GM18508 (cell line): ENCODE data around the gene IGFLR1.

Experiments
- ATAC-seq: cut with Tn5 transposase; IDR thresholded peaks from one replicate; pipeline ENCODE4 v1.9.1; 2021; ENCODE audit warnings: moderate number of reproducible peaks; ENCODE audit not compliant: insufficient read depth, unreplicated experiment

Gene IGFLR1

DNA sequence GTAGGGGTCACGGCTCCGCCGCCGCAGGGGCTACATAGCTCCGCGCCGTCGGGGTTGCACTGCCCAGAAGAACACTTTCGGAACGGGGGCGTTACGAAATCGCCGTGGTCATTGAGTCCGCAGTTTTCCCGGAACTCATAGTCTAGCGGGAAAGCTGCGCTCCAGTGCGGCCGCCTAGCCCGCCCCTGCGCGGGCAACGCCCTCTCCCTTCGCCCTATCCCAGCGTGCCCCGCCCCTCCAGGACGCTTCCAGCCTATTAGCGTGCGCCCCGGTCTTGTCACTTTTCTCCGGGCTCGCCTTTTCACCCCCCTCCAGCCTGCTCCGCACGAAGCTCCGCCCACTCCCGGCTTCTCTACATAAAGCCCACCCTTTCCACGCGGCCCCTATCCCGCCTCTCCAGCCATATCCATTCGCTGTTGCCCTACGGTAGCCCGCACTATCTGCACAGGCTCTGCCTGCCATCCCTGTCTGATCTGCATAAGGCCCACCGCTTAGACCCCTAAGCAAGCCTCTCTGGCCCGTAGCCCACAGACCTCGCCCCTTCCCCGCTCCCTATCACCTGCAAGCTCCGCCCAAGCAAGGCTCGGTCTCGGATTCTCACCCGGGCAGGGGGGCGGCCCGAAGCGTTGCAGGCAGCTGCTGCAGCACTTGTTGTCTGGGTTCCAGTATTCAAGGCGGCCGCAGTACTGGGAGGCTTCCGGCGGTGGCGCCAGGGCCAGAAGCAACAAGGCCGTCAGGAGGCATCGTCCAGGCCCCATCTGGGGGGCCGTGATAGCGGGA lies 1.6 kb downstream of the IGFLR1 start:
- ATAC-seq: no peak

DNA sequence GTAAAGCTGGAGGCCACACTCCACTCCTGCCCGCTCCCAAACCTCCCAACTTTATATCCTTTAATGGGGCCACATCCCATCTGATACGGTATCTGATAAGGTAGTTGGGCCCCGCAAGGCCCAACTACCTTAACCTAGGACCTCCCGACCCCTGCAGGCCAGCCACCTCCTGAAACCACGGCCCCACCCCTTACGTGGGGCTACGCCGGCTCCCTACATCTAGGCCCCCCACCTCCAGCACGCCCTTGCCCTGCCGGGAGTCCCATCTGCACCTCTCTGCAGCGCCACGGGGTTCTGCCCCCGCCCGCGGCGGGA lies 2.2 kb downstream of the IGFLR1 start:
- no peak for ATAC-seq

DNA sequence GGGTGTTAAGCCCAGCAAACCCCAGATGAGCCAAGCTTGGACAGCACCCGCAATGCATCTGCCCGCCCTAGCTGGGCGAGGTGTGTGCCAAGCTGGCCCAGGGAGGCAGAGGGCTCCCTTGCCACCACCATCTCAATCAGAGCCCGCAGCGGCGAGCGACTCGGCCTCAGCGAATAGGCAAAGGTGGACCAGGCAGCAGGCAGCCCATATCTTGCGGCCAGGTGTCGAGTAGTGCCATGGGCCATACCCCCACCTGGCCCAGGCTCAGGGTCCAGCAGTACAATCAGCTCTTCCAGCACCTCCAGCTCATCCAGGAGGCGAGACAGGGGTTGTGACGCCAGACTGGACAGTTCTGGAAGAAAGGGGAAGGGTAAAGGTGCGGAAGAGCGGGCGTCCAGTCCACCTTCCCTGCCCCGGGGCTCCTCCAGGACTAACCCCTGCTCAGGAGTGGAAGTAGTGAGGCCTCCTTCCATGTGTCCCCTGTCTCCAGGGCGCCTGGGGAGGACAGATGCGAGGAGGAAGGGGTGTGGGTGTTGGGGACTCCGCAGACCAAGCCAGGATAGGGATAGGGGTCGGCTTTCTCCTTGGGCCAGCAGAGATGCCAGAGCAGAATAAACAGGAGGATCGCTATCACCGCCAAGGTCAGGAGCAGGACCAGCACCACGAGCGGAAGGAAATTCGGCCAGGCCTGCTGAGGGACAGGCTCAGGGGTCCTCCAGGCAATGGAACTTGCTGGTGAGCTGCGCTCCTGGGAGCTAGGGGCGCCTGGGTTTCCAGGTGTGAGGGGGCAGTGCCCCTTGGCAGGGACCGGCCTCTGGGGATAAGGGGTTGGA lies 2.8 kb downstream of the IGFLR1 start:
- ATAC-seq: no peak

DNA sequence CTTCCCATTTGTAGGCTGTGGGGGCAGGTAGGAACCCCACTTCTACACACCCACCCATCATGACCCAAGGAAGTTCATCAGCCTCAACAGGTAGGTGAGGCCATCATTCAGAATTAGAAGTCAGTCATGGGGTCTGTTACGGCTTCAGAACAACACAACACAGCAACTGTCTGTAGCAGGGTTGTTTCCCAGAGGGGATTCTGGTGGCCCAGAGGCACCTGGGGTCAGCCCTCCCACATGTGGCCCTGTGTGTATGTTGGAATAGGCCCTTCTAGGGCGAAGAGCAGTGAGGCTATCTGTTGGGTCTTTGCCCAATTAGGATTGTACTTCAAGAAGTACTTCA lies 3.4 kb downstream of the IGFLR1 start:
- ATAC-seq: no peak

DNA sequence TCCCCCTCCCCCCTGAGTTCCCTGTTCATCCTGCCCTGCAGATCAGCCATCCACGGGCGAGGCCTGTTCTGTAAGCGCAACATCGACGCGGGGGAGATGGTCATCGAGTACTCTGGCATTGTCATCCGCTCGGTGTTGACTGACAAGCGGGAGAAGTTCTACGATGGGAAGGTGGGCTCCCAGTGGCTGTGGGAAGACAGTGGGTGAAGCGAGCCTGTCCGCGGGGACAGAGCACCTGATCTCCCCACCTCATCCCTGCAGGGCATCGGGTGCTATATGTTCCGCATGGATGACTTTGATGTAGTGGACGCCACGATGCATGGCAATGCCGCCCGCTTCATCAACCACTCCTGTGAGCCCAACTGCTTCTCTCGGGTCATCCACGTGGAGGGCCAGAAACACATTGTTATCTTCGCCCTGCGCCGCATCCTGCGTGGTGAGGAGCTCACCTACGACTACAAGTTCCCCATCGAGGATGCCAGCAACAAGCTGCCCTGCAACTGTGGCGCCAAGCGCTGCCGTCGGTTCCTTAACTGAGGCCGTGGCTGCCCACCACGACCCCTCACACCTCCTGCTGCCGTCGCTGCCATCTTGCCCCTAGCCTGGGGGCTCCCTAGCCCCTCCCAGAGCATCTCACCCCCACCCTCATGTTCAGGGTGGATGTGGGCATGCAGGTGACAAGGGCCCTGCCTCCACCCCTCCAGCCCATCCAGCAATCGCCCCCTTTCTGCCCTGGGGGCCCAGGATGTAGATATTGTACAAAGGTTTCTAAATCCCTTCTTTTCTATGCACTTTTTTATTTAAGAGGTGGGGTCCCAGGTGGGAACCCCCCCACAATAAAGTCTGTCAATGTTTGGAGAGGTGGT lies 4.0 kb downstream of the IGFLR1 start:
- ATAC-seq: no peak

DNA sequence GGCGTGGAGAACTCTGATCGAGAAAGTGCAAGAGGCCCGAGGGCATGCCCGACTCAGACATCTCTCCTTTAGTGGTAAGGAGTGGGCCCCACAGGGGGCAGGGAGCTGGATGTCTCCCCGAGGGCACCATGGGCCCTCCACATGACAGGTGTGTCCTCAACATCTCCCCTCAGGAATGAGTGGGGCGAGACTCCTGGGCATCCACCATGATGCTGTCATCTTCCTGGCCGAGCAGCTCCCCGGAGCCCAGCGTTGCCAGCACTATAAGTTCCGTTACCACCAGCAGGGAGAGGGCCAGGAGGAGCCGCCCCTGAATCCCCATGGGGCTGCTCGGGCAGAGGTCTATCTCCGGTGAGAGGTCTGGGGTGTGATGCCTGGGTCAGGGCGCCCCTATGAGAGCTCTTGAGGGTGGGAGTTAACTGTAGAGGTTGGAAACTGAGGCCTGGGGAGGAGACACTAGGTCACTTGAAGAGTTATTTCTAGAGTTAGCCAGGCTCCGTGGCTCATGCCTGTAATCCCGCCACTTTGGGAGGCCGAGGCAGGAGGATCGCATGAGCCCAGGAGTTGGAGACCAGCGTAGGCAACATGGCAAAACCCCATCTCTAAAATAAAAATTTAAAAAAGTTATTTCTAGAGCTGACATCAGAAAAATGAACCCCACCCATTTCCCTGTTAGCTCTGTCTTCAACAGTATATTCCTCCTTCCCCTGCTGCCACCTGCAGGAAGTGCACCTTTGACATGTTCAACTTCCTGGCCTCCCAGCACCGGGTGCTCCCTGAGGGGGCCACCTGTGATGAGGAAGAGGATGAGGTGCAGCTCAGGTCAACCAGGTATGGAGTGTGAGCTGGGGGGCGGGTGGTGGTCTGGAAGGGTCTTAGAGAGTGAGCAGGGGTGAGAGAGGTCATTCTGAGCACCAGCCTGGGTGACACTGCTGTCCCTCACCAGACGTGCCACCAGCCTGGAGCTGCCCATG lies 5.1 kb downstream of the IGFLR1 start:
- no peak for ATAC-seq

DNA sequence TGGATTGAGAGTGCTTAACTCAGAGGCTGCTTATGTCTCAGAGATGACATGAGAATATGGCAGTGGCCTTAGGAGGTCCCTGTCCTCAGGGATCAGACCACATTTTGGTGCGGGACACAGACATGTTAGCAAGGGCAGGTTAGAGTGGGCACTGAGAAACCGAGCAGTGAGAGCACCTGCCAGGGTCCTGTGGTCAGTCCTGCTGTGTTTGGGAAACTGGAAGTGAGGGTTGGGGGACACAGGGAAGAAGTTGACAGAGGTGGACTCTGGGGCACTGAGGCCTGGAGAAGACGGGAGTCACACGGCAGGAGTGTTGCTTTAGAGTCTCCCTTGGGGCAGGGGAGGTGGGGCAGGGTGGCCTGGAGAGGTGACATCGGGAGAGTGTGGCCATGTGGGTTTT lies 7.4 kb downstream of the IGFLR1 start:
- ATAC-seq: no peak

DNA sequence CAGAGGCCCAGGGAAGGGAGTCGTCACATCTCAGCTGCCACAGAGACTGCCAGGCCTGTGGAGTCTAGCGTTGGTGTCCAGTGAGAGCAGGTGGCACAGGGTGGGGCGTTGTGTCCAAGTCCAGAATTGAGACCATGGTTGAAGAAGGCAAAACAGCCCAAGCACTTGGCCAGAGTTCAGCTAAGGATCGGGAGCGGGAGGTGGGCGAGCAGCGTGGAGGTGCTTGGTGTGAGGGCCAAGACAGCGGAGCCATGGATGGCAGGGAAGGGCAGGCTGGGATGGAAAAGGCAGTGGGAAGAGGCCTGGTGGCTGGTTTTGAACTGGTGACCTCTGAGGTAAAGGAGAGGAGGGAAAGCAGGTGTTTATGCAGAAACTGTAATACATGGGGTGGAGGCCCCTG lies 8.0 kb downstream of the IGFLR1 start:
- ATAC-seq: no peak

DNA sequence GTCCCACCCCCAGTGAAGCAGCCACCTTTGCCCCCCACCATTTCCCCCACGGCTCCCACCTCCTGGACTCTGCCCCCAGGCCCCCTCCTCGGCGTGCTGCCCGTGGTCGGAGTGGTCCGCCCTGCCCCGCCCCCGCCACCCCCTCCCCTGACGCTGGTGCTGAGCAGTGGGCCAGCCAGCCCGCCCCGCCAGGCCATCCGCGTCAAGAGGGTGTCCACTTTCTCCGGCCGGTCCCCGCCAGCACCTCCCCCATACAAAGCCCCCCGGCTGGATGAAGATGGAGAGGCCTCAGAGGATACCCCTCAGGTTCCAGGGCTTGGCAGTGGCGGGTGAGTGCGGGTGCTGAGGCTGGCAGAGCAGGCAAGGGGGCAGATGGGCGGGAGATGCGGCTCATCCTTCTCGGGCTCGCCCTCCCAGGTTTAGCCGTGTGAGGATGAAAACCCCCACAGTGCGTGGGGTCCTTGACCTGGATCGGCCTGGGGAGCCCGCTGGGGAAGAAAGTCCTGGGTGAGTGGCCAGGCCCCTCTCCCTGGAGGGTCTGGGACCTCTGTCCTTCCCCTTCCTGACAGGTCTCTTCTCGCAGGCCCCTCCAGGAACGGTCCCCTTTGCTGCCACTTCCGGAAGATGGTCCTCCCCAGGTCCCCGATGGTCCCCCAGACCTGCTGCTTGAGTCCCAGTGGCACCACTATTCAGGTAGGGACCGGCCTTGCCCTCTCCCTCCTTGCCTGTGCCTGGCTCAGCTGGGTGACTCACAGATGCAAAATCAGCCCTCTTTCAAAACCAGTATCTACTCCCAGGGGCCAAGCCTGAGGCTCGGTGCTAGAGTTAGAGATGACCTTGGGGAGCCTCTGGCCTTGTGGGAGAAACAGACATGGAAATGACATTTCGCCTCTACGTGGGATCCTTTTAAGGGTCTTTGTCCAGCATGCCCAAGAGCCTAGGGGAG lies 8.8 kb downstream of the IGFLR1 start:
- no peak for ATAC-seq

DNA sequence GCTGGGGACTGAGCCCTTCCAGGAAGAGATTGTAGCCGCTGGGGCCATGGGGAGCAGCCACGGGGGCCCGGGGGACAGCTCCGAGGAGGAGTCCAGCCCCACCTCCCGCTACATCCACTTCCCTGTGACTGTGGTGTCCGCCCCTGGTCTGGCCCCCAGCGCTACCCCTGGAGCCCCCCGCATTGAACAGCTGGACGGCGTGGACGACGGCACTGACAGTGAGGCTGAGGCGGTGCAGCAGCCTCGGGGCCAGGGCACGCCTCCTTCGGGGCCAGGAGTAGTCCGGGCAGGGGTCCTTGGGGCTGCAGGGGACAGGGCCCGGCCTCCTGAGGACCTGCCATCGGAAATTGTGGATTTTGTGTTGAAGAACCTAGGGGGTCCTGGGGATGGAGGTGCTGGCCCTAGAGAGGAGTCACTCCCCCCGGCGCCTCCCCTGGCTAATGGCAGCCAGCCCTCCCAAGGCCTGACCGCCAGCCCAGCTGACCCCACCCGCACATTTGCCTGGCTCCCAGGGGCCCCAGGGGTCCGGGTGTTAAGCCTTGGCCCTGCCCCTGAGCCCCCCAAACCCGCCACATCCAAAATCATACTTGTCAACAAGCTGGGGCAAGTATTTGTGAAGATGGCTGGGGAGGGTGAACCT lies 9.6 kb downstream of the IGFLR1 start:
- no peak for ATAC-seq

DNA sequence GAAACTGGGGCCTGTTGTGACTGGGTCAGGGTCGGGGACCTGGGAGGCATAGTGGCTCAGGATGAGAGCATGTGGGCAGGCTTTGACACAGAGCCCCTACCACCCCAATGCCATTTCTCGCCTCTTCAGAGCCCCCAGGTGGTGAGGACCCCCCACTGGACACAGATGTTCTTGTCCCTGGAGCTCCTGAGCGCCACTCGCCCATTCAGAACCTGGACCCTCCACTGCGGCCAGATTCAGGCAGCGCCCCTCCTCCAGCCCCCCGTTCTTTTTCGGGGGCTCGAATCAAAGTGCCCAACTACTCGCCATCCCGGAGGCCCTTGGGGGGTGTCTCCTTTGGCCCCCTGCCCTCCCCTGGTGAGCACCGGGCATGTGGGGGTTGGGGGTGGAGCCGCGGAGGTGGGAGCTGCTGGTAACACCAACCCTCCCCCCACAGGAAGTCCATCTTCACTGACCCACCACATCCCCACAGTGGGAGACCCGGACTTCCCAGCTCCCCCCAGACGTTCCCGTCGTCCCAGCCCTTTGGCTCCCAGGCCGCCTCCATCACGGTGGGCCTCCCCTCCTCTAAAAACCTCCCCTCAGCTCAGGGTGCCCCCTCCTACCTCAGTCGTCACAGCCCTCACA lies 10.4 kb downstream of the IGFLR1 start:
- ATAC-seq: no peak

DNA sequence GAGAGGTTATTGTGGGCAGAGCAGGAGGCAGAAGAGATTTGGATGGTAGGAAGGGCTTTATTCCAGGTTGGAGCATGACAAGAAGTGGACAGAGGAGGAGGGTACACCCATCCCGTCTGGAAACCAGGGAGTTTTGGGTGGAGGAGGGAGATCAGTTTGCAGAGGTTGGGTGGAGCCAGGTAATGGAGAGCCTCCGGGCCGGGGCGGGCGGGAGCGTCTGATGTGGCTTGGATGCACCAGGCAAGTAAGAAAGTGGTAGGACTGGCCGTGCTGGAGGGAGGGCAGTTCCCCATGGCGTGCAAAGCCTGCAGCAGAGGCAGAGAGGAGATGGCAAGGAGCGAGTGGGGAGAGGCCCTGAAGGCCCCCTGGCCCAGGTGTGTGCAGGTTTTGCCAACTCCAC lies 10.9 kb downstream of the IGFLR1 start:
- ATAC-seq: no peak

DNA sequence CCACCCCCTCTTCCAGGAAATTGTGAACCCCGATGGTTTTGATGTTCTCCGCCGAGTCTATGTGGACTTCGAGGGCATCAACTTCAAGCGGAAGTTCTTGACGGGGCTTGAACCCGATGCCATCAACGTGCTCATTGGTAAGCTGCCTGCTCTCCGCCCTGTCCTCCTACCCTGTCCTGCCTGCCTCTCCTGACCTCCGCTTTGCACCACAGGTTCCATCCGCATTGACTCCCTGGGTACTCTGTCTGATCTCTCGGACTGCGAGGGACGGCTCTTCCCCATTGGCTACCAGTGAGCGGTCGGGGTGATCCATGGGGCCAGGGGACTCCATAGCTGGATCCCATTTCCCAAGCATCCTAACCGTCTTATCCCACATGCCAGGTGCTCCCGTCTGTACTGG lies 11.9 kb downstream of the IGFLR1 start:
- no peak for ATAC-seq

DNA sequence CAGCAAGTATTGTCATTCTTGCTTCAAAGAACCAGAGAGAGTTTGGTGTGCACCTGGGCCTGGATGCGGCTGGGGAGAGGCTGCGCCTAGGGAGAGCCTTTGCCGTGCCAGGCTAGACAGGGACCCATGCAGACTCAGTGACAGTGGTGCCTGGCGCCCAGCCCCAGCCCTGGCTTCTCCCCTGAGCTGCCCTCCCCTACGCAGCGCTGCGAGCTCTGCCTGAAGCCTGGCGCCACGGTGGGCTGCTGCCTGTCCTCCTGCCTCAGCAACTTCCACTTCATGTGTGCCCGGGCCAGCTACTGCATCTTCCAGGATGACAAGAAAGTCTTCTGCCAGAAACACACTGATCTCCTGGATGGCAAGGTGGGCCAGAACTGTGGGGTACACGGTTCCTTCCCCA lies 12.5 kb downstream of the IGFLR1 start:
- no peak for ATAC-seq

DNA sequence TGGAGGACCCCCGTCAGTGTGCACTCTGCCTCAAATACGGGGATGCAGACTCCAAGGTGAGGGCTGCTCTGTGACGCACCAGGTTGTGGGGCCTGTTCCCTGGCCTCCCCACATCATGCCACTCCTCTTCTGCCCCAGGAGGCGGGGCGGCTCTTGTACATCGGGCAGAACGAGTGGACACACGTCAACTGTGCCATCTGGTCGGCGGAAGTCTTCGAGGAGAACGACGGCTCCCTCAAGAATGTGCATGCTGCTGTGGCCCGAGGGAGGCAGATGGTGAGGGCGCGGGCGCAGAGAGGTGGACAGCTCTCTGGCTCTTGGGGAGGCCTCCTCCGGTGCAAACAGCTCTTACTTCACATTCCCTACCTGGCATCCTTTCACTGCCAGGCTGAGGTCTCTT lies 13.2 kb downstream of the IGFLR1 start:
- ATAC-seq: no peak

DNA sequence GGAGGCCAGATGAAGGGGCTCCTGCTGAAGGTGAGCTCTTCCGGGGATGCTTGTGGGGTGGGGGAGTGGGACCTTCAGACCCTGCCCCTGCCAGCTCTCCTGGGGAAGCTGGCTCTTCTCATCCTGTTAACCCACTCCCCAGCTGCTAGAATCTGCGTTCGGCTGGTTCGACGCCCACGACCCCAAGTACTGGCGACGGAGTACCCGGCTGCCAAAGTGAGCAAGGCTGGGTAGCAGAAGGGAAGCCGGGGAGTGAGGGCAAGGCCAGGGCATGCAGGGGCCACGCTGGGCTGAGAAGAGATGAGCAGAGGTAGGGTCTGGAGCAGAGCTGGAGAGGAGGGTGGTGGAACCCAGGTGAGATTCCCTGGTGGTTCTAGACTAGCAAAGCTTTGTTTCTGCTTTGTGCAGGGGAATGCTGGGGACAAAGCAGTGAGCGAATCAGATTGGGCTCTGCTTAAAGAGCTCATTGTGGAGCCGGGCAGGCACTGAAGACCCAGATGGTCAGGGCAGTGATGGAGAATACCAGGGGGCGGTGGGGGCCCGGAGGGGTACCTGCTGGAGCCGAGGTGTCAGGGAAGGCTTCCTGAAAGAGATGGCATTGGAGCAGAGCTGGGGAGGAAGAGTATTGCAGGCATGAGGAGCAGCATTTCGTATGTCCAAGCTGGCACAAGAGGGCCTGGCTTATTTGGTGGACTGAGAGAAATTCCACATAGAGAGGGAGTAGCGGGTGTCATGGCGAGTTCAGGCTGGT lies 14.1 kb downstream of the IGFLR1 start:
- no peak for ATAC-seq
